Endothelial cell of umbilical vein (primary cell): ENCODE results near the gene RAB11FIP3. TPM values are rescaled to one million over a fixed set of nuclear protein-coding genes. Genes with fewer than 3 reads are reported as not detected.

Source experiments
- BruUV-seq: library from RNA; stranded (reverse); fragments of 400-500 nt; replicated peaks from 2 replicates; lab custom pipeline; 2021; lab: Mats Ljungman, UMichigan
- CTCF ChIA-PET: fragments of 300-600, 350-600 bp; sonication (Branson Sonifier 250); formaldehyde crosslinking; loops from one replicate; lab custom pipeline; 2021; ENCODE audit warnings: antibody characterized with exemption, inconsistent platforms; lab: Charles Lee
- POLR2A ChIA-PET: fragments of 300-600, 350-600 bp; sonication (Branson Sonifier 250); formaldehyde crosslinking; loops from one replicate; lab custom pipeline; 2021; ENCODE audit warnings: antibody characterized with exemption, inconsistent platforms; lab: Charles Lee
- DNase-seq: peaks from one replicate; pipeline ENCODE4 v3.0.0-alpha.2; 2011; ENCODE audit warnings: low read depth, low spot score
- FAIRE-seq: peaks from 2 replicates; lab custom pipeline; 2011; peaks lifted over from hg19 to GRCh38; lab: Jason Lieb, UNC
- H2AFZ ChIP-seq: 2 replicates; pipeline ENCODE4 v1.6.0; 2012; ENCODE audit warnings: low read depth, low read length, control low read depth, inconsistent platforms
- H3K27ac ChIP-seq: 2 replicates; pipeline ENCODE4 v1.5.1; 2011; ENCODE audit warnings: low read depth, mild to moderate bottlenecking, control low read depth, low read length, moderate library complexity; ENCODE audit not compliant: insufficient read depth
- H3K27me3 ChIP-seq, 2 experiments: 2 replicates each; pipeline versions ENCODE4 v1.6.0 to v1.6.1; 2011; ENCODE audit warnings: low read length in 2 of 2, mixed read lengths in 1 of 2; ENCODE audit not compliant: control insufficient read depth in 2 of 2, insufficient read depth in 2 of 2
- H3K36me3 ChIP-seq, 2 experiments: 2 replicates in 1 of 2; 3 replicates in 1 of 2; pipeline ENCODE4 v1.5.1; 2011; ENCODE audit warnings: low read length in 2 of 2, mild to moderate bottlenecking in 1 of 2, moderate library complexity in 1 of 2; ENCODE audit not compliant: control insufficient read depth in 2 of 2, insufficient read depth in 2 of 2; ENCODE audit errors: extremely low read depth in 1 of 2
- H3K4me1 ChIP-seq: 3 replicates; pipeline ENCODE4 v1.5.1; 2011; ENCODE audit warnings: mild to moderate bottlenecking, low read length; ENCODE audit not compliant: control insufficient read depth, insufficient read depth; ENCODE audit errors: extremely low read depth
- H3K4me2 ChIP-seq: 2 replicates; pipeline ENCODE4 v1.6.1; 2011; ENCODE audit warnings: low read length, control low read depth, mixed read lengths; ENCODE audit not compliant: insufficient read depth
- H3K4me3 ChIP-seq, 3 experiments: fragments of 200-600 bp in 1 of 3; sonication (generic), shearing (Covaris generic) in 1 of 3; replicated peaks in 1 of 3; 2 replicates each; pipeline ENCODE4 v1.5.1; 2011 to 2016; ENCODE audit warnings: control low read depth in 3 of 3, low read length in 3 of 3, mild to moderate bottlenecking in 2 of 3, inconsistent platforms in 1 of 3, low read depth in 1 of 3, moderate library complexity in 1 of 3; ENCODE audit not compliant: insufficient read depth in 1 of 3
- H3K79me2 ChIP-seq: 2 replicates; pipeline ENCODE4 v1.6.0; 2012; ENCODE audit warnings: low read length, inconsistent platforms; ENCODE audit not compliant: control insufficient read depth, insufficient read depth
- H3K9ac ChIP-seq: replicated peaks from 2 replicates; pipeline ENCODE3; 2011; ENCODE audit warnings: low read length, control low read depth; ENCODE audit not compliant: insufficient read depth; ENCODE audit errors: extremely low read depth
- H3K9me1 ChIP-seq: replicated peaks from 3 replicates; pipeline ENCODE4 v1.6.0; 2011; ENCODE audit warnings: mild to moderate bottlenecking, low read length; ENCODE audit not compliant: control insufficient read depth, insufficient read depth; ENCODE audit errors: extremely low read depth
- H3K9me3 ChIP-seq: replicated peaks from 2 replicates; pipeline ENCODE4 v1.5.1; 2012; ENCODE audit warnings: low read length, inconsistent platforms; ENCODE audit not compliant: control insufficient read depth, insufficient read depth
- H4K20me1 ChIP-seq: replicated peaks from 2 replicates; pipeline ENCODE3; 2011; ENCODE audit warnings: mild to moderate bottlenecking, low read length; ENCODE audit not compliant: control insufficient read depth, insufficient read depth; ENCODE audit errors: extremely low read depth
- CTCF ChIP-seq, 2 donors: IDR thresholded peaks; 1 replicate in 1 of 2; 2 replicates in 1 of 2; pipeline ENCODE4 v1.5.1; 2011; ENCODE audit warnings: low read length in 2 of 2, mild to moderate bottlenecking in 2 of 2, moderate library complexity in 2 of 2, control low read depth in 1 of 2, inconsistent platforms in 1 of 2, low read depth in 1 of 2; ENCODE audit not compliant: insufficient read depth in 1 of 2; ENCODE audit errors: extremely low read depth in 1 of 2
- EZH2 ChIP-seq: IDR thresholded peaks from 2 replicates; pipeline ENCODE4 v1.6.1; 2012; ENCODE audit warnings: borderline replicate concordance, low read depth, mild to moderate bottlenecking, moderate library complexity, low read length, inconsistent platforms; ENCODE audit not compliant: severe bottlenecking
- FOS ChIP-seq: IDR thresholded peaks from 2 replicates; pipeline ENCODE4 v1.6.1; 2011; ENCODE audit warnings: mild to moderate bottlenecking, low read length, moderate library complexity, borderline replicate concordance; ENCODE audit not compliant: insufficient read depth
- GATA2 ChIP-seq: IDR thresholded peaks from 2 replicates; pipeline ENCODE4 v1.7.0; 2011; ENCODE audit warnings: low read depth, mild to moderate bottlenecking, moderate library complexity, mixed read lengths, low read length; ENCODE audit not compliant: insufficient read length, insufficient read depth
- JUN ChIP-seq: IDR thresholded peaks from 2 replicates; pipeline ENCODE4 v1.6.1; 2011; ENCODE audit warnings: borderline replicate concordance, low read depth; ENCODE audit not compliant: insufficient read length, insufficient read depth
- MAX ChIP-seq: IDR thresholded peaks from 2 replicates; pipeline ENCODE4 v1.6.1; 2011; ENCODE audit not compliant: insufficient read depth, insufficient read length
- MYC ChIP-seq: IDR thresholded peaks from one replicate; pipeline ENCODE4 v1.6.1; 2011; ENCODE audit warnings: mild to moderate bottlenecking, low read depth, low read length
- POLR2A ChIP-seq: IDR thresholded peaks from 2 replicates; pipeline ENCODE4 v1.6.1; 2012; ENCODE audit warnings: low read depth, mild to moderate bottlenecking, control low read depth, low read length
- POLR2AphosphoS5 ChIP-seq: IDR thresholded peaks from 2 replicates; pipeline ENCODE4 v1.6.1; 2012; ENCODE audit warnings: low read depth, mild to moderate bottlenecking, control low read depth, low read length, moderate library complexity; ENCODE audit not compliant: insufficient read depth
- dilution Hi-C: fragments of 300-500 bp; cut with MboI; formaldehyde crosslinking; loops from one replicate; pipeline ENCODE4 v1.15.0; 2019; ENCODE audit warnings: low sequenced_read_pairs; ENCODE audit not compliant: extremely low pct_ligation_motif_present
- intact Hi-C: fragments of 100-400 bp; cut with micrococcal nuclease; formaldehyde crosslinking; loops from one replicate; pipeline ENCODE4 v1.10.0; 2022
- polyA plus RNA-seq, 4 experiments: library from polyadenylated mRNA; depleted of rRNA in 3 of 4; stranded (reverse) in 3 of 4; unstranded in 1 of 4; fragments of >200 nt; gene quantifications; 2 replicates each; pipeline versions ENCODE4 v1.2.1 to v1.2.3, GENCODE V29; 2011 to 2012; ENCODE audit warnings: missing spikeins in 1 of 4
- total RNA-seq: library from RNA; stranded (reverse); gene quantifications from 2 replicates; pipeline ENCODE4 v1.2.3, GENCODE V29; 2021

Gene RAB11FIP3
- total and polyA plus RNA-seq, 2 donors (not counting 3 experiments of a cell fraction or from before 2014, with no cell fraction given) = 20.5 to 75.9 TPM

- peaks cover 35% of the 10 kb centered on the region for H3K4me1 ChIP-seq
- H3K9me1 ChIP-seq = no peaks in the 10 kb centered on the region
- FAIRE-seq (no peak), DNase-seq (peak; percentile 54)
- H4K20me1 ChIP-seq = no peaks in the 10 kb centered on the region
- H3K9ac ChIP-seq = peak overlapping the region; percentile 50
- POLR2A ChIA-PET = no interaction called here
- CTCF ChIA-PET = interaction anchor here (1.0 kb wide), 1 partner anchor 40 kb away, joined by 3 read pairs; no protein-coding TSS in a partner anchor
- BruUV-seq = TSS peak; percentile 13
- H3K9me3 ChIP-seq = no peaks in the 10 kb centered on the region
- peaks cover 61% of the 10 kb centered on the region for H3K79me2 ChIP-seq
- H3K4me3 ChIP-seq = peak overlapping the region; percentile 42 to 81 (median 78)
- H3K4me2 ChIP-seq = peak overlapping the region; percentile 87
- peaks cover 0 to 2% of the 10 kb centered on the region in 2 experiments for H3K36me3 ChIP-seq
- peak overlapping the region; percentile 51 for H3K27ac ChIP-seq
- H2AFZ ChIP-seq = no peak overlapping the region
- H3K27me3 ChIP-seq = no peaks in the 10 kb centered on the region
- intact Hi-C loops = loop anchor here (5.0 kb wide), 1 partner anchor 39 kb away; the partner anchor contains the start of genes NHLRC4 and PIGQ
- dilution Hi-C loops = no loop called here
- no peak for TF ChIP-seq JUN
- peak; percentile 73 for TF ChIP-seq FOS
- no peak for TF ChIP-seq MYC
- peak; percentile 20 for TF ChIP-seq POLR2A
- no peak for TF ChIP-seq MAX
- no peak for TF ChIP-seq EZH2
- TF ChIP-seq GATA2 = no peak
- TF ChIP-seq CTCF (IDR thresholded peaks at IDR 0.05; ENCODE audit: extremely low read depth in 1 of 2, insufficient read depth in 1 of 2, low read depth in 1 of 2, low read length in 2 of 2) = no peak
- TF ChIP-seq POLR2AphosphoS5 = peak; percentile 68
Observed at GRCh38 chr16:528111-529011, 102.9 kb downstream of the RAB11FIP3 start.
